CD1c-positive myeloid dendritic cell (primary cell): ENCODE measurements around the gene ALPL.
"Not testable (repeated sequence)": the region's sequence is repeated elsewhere in the genome, so short reads cannot be mapped to it uniquely, and the experiment has no call there.

Source experiments
- DNase-seq: peaks from one replicate; pipeline ENCODE4 v3.0.0-alpha.2; 2016; ENCODE audit errors: extremely low spot score

Gene ALPL

GRCh38 chr1:21507511-21508270 is 1.5 kb upstream of the ALPL start:
- no peak for DNase-seq

- peak; percentile 71 for DNase-seq
These were observed 458 bp upstream of the ALPL start for GRCh38 chr1:21508580-21509350.

- no peak for DNase-seq
These were observed 880 bp downstream of the ALPL start for GRCh38 chr1:21510113-21510493.

- no peak for DNase-seq
These were observed 1.8 kb downstream of the ALPL start for GRCh38 chr1:21510885-21511578.

- DNase-seq, result no peak
These were observed 2.6 kb downstream of the ALPL start for GRCh38 chr1:21511579-21512522.

GRCh38 chr1:21514245-21514644 is 5.0 kb downstream of the ALPL start:
- DNase-seq, result no peak

- DNase-seq, result no peak
These were observed 8.0 kb downstream of the ALPL start for GRCh38 chr1:21517161-21517589.

- DNase-seq, result no peak
These were observed 8.6 kb downstream of the ALPL start for GRCh38 chr1:21517660-21518480.

- no peak for DNase-seq
These were observed 9.7 kb downstream of the ALPL start for GRCh38 chr1:21518774-21519455.

- DNase-seq, result not testable (repeated sequence)
These were observed 10.4 kb downstream of the ALPL start for GRCh38 chr1:21519486-21520070.

GRCh38 chr1:21520899-21521716 is 11.9 kb downstream of the ALPL start:
- peak; percentile 14 for DNase-seq

GRCh38 chr1:21521717-21522060 is 12.5 kb downstream of the ALPL start:
- DNase-seq, result no peak

GRCh38 chr1:21522525-21523038 is 13.4 kb downstream of the ALPL start:
- DNase-seq, result no peak

GRCh38 chr1:21523297-21523813 is 14.1 kb downstream of the ALPL start:
- no peak for DNase-seq

- DNase-seq, result no peak
These were observed 15.0 kb downstream of the ALPL start for GRCh38 chr1:21524220-21524619.

GRCh38 chr1:21524686-21525339 is 15.6 kb downstream of the ALPL start:
- peak; percentile 17 for DNase-seq

GRCh38 chr1:21525340-21525717 is 16.1 kb downstream of the ALPL start:
- DNase-seq, result no peak

- no peak for DNase-seq
These were observed 17.2 kb downstream of the ALPL start for GRCh38 chr1:21526441-21526840.
